IMR-90 (cell line): ENCODE results near the gene MAMLD1. TPM values are rescaled to one million over a fixed set of nuclear protein-coding genes. Genes with fewer than 3 reads are reported as not detected.
"Not testable (repeated sequence)": the region's sequence is repeated elsewhere in the genome, so short reads cannot be mapped to it uniquely, and the experiment has no call there.

Experiments used
- ATAC-seq: fragments of 200-7000 bp; cut with Tn5 transposase; 2 replicates; pipeline ENCODE4 v1.9.1; 2020; ENCODE audit warnings: low read depth, mild to moderate bottlenecking, moderate library complexity
- BruUV-seq: library from RNA; stranded (reverse); fragments of 400-500 nt; replicated peaks from 2 replicates; lab custom pipeline; 2021; lab: Mats Ljungman, UMichigan
- CTCF ChIA-PET: fragments of 300-600 bp; formaldehyde crosslinking; extraction: SDS; loops from one replicate; lab custom pipeline; 2021; ENCODE audit warnings: antibody characterized with exemption; lab: Yijun Ruan, JAX
- POLR2A ChIA-PET: fragments of 300-600 bp; sonication (Branson Sonifier 250); formaldehyde crosslinking; loops from one replicate; lab custom pipeline; 2022; ENCODE audit warnings: antibody characterized with exemption; ENCODE audit not compliant: unreplicated experiment; lab: Charles Lee
- DNase-seq: peaks from one replicate; pipeline ENCODE4 v3.0.0; 2013
- H2AFZ ChIP-seq: replicated peaks from 2 replicates; pipeline ENCODE3; 2013; ENCODE audit warnings: low read length, mild to moderate bottlenecking; ENCODE audit not compliant: poor library complexity
- H2AK5ac ChIP-seq: 2 replicates; pipeline ENCODE4 v1.6.1; 2013; ENCODE audit warnings: low read depth, low read length, inconsistent platforms
- H2AK9ac ChIP-seq: replicated peaks from 2 replicates; pipeline ENCODE3; 2013; ENCODE audit warnings: mild to moderate bottlenecking, low read depth, low read length, moderate library complexity; ENCODE audit not compliant: poor library complexity
- H2BK120ac ChIP-seq: 2 replicates; pipeline ENCODE4 v1.6.1; 2013; ENCODE audit warnings: low read depth, low read length, inconsistent platforms
- H2BK15ac ChIP-seq: 3 replicates; pipeline ENCODE4 v1.6.1; 2013; ENCODE audit warnings: low read depth, low read length, inconsistent platforms
- H2BK20ac ChIP-seq: 2 replicates; pipeline ENCODE4 v1.6.1; 2013; ENCODE audit warnings: low read depth, mild to moderate bottlenecking, inconsistent platforms, low read length, moderate library complexity
- H2BK5ac ChIP-seq: 2 replicates; pipeline ENCODE4 v1.6.1; 2013; ENCODE audit warnings: mild to moderate bottlenecking, low read depth, low read length, inconsistent platforms; ENCODE audit not compliant: poor library complexity, severe bottlenecking
- H3K14ac ChIP-seq: replicated peaks from 2 replicates; pipeline ENCODE4 v1.6.1; 2013; ENCODE audit warnings: low read depth, low read length, inconsistent platforms
- H3K18ac ChIP-seq: 2 replicates; pipeline ENCODE4 v1.6.1; 2013; ENCODE audit warnings: low read depth, low read length, control low read depth
- H3K23ac ChIP-seq: 2 replicates; pipeline ENCODE4 v1.6.1; 2013; ENCODE audit warnings: low read depth, low read length, inconsistent platforms
- H3K27ac ChIP-seq: 2 replicates; pipeline ENCODE4 v1.5.1; 2013; ENCODE audit warnings: mild to moderate bottlenecking, control low read depth, low read length; ENCODE audit not compliant: insufficient read depth
- H3K27me3 ChIP-seq: 2 replicates; pipeline ENCODE4 v1.6.1; 2013; ENCODE audit warnings: low read length; ENCODE audit not compliant: control insufficient read depth, insufficient read depth
- H3K36me3 ChIP-seq: 2 replicates; pipeline ENCODE4 v1.6.1; 2013; ENCODE audit warnings: low read length, mixed read lengths; ENCODE audit not compliant: control insufficient read depth, insufficient read depth
- H3K4ac ChIP-seq: 2 replicates; pipeline ENCODE4 v1.6.1; 2013; ENCODE audit warnings: low read depth, low read length, inconsistent platforms
- H3K4me1 ChIP-seq: 2 replicates; pipeline ENCODE4 v1.6.1; 2013; ENCODE audit warnings: low read length, mixed read lengths; ENCODE audit not compliant: control insufficient read depth, insufficient read depth
- H3K4me2 ChIP-seq: 2 replicates; pipeline ENCODE4 v1.6.1; 2013; ENCODE audit warnings: low read depth, mild to moderate bottlenecking, control low read depth, low read length, moderate library complexity
- H3K4me3 ChIP-seq: 2 replicates; pipeline ENCODE4 v1.5.1; 2013; ENCODE audit warnings: low read depth, mild to moderate bottlenecking, control low read depth, low read length, moderate library complexity; ENCODE audit not compliant: insufficient read depth
- H3K56ac ChIP-seq: 2 replicates; pipeline ENCODE4 v1.6.1; 2013; ENCODE audit warnings: low read length, inconsistent platforms; ENCODE audit not compliant: insufficient read depth; ENCODE audit errors: extremely low read depth
- H3K79me1 ChIP-seq, 2 experiments: 2 replicates each; pipeline ENCODE4 v1.6.1; 2013; ENCODE audit warnings: low read length in 2 of 2, inconsistent platforms in 1 of 2, low read depth in 1 of 2
- H3K9ac ChIP-seq: 2 replicates; pipeline ENCODE4 v1.6.1; 2013; ENCODE audit warnings: low read depth, low read length, control low read depth
- H3K9me1 ChIP-seq: 2 replicates; pipeline ENCODE4 v1.6.1; 2013; ENCODE audit warnings: low read length, inconsistent platforms; ENCODE audit not compliant: insufficient read depth
- H3K9me3 ChIP-seq: 2 replicates; pipeline ENCODE4 v1.6.1; 2013; ENCODE audit warnings: low read length; ENCODE audit not compliant: control insufficient read depth, insufficient read depth
- H4K20me1 ChIP-seq: 2 replicates; pipeline ENCODE4 v1.6.1; 2013; ENCODE audit warnings: low read length, inconsistent platforms; ENCODE audit not compliant: insufficient read depth
- H4K5ac ChIP-seq: 2 replicates; pipeline ENCODE4 v1.6.1; 2013; ENCODE audit warnings: mild to moderate bottlenecking, low read depth, low read length, control low read depth
- H4K8ac ChIP-seq, 2 experiments: 2 replicates each; pipeline ENCODE4 v1.6.1; 2013; ENCODE audit warnings: low read depth in 2 of 2, low read length in 2 of 2, control low read depth in 1 of 2, inconsistent platforms in 1 of 2
- H4K91ac ChIP-seq: 2 replicates; pipeline ENCODE4 v1.6.1; 2013; ENCODE audit warnings: low read depth, low read length, inconsistent platforms; ENCODE audit not compliant: insufficient read depth
- CHD1 ChIP-seq: IDR thresholded peaks from 2 replicates; pipeline ENCODE4 v1.6.1; 2012; ENCODE audit warnings: low read depth, low read length, improper control_type of control experiment
- FOS ChIP-seq: fragments of 150-350 bp; IDR thresholded peaks from 2 replicates; pipeline ENCODE4 v1.6.1; 2016; ENCODE audit warnings: low read depth, low read length
- MXI1 ChIP-seq: IDR thresholded peaks from 2 replicates; pipeline ENCODE4 v1.6.1; 2012; ENCODE audit warnings: low read depth, mild to moderate bottlenecking, low read length, moderate library complexity, borderline replicate concordance
- WGBS, 2 experiments: methylation state at CpG; one replicate each; pipeline versions ENCODE4 v1.1.5 to v1.1.7; 2013; ENCODE audit warnings: missing lambda C conversion rate in 2 of 2; ENCODE audit not compliant: insufficient read length in 1 of 2; ENCODE audit errors: extremely low coverage in 2 of 2; 5-methylcytosine and 5-hydroxymethylcytosine counted together
- dilution Hi-C: fragments of 300-500 bp; cut with HindIII; formaldehyde crosslinking; loops from one replicate; pipeline ENCODE4 v1.14.3; 2018; ENCODE audit warnings: low sequenced_read_pairs; ENCODE audit not compliant: unreplicated experiment
- in situ Hi-C: fragments of 300-500 bp; cut with MboI; formaldehyde crosslinking; loops from 3 replicates; pipeline ENCODE4 v1.14.3; 2019; ENCODE audit warnings: low sequenced_read_pairs, inconsistent platforms, mixed read lengths
- intact Hi-C: fragments of 100-400 bp; cut with micrococcal nuclease; formaldehyde crosslinking; loops from 2 replicates; pipeline ENCODE4 v1.10.0; 2022
- polyA plus RNA-seq, 3 experiments: library from polyadenylated mRNA; depleted of rRNA; stranded (reverse); fragments of >200 nt; gene quantifications; 2 replicates each; pipeline ENCODE4 v1.2.3, GENCODE V29; 2012; ENCODE audit warnings: low replicate concordance in 1 of 3
- total RNA-seq: library from RNA; depleted of rRNA; stranded (reverse); fragments of >200 nt; gene quantifications from 2 replicates; pipeline ENCODE4 v1.2.3, GENCODE V29; 2012

MAMLD1 gene
- total and polyA plus RNA-seq, 2 of the 4 experiments (the other 2 are of a cell fraction), result 1.4 to 11.0 TPM

DNA sequence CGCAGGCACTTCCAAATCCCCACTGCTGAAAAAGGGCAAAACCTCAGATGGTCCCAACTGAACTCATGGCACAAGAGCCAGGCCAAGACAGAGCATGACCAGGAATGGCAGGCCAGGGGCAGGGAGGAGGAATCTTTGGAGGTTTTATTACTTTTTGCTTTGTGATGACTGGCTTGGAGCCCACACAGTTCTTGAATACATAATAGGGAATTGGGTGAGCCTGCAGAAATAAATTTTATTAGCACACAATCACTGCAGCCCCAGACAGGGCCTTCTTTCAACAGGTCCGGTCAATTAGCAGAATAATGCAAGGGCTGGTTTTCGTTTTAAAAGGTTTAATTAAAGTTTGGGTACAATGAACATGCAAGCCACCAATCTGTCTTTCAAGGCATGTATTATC lies 23.4 kb upstream of the MAMLD1 start:
- H3K56ac ChIP-seq, result no peak overlapping the region
- no peak overlapping the region for H3K14ac ChIP-seq
- no peaks in the 10 kb centered on the region for H3K36me3 ChIP-seq
- H2BK5ac ChIP-seq, result no peak overlapping the region
- H3K9me1 ChIP-seq, result peaks cover 3% of the 10 kb centered on the region; the same call in 1 of the 2 replicates
- no peak overlapping the region for H2AK5ac ChIP-seq
- H2BK15ac ChIP-seq, result no peak overlapping the region
- no peak overlapping the region for H4K5ac ChIP-seq
- DNase-seq, result no peak
- no peak overlapping the region for H2BK20ac ChIP-seq
- H3K9me3 ChIP-seq, result no peaks in the 10 kb centered on the region
- CTCF ChIA-PET, result no interaction called here
- H4K91ac ChIP-seq, result no peak overlapping the region
- no peak overlapping the region for H2AK9ac ChIP-seq
- in situ Hi-C loops, result no loop called here
- H4K8ac ChIP-seq, result no peak overlapping the region
- H3K18ac ChIP-seq, result no peak overlapping the region
- no peak for ATAC-seq
- H2AFZ ChIP-seq, result no peak overlapping the region
- POLR2A ChIA-PET, result no interaction called here
- no peaks in the 10 kb centered on the region for H4K20me1 ChIP-seq
- H2BK120ac ChIP-seq, result no peak overlapping the region
- H3K79me1 ChIP-seq, result no peaks in the 10 kb centered on the region
- H3K4ac ChIP-seq, result no peak overlapping the region
- H3K27me3 ChIP-seq, result peaks cover 5% of the 10 kb centered on the region; the same call in 1 of the 2 replicates
- H3K4me2 ChIP-seq, result no peak overlapping the region
- intact Hi-C loops, result no loop called here
- no TSS peak for BruUV-seq
- no peak overlapping the region for H3K9ac ChIP-seq
- TF ChIP-seq CHD1 (no peak), MXI1 (no peak), FOS (no peak)
- H3K27ac ChIP-seq, result no peak overlapping the region
- H3K4me3 ChIP-seq, result no peak overlapping the region
- dilution Hi-C loops, result no loop called here
- H3K4me1 ChIP-seq, result no peaks in the 10 kb centered on the region
- no CpG with 5 or more reads among the region's 3 CpGs for WGBS, 2 experiments
- H3K23ac ChIP-seq, result no peak overlapping the region

DNA sequence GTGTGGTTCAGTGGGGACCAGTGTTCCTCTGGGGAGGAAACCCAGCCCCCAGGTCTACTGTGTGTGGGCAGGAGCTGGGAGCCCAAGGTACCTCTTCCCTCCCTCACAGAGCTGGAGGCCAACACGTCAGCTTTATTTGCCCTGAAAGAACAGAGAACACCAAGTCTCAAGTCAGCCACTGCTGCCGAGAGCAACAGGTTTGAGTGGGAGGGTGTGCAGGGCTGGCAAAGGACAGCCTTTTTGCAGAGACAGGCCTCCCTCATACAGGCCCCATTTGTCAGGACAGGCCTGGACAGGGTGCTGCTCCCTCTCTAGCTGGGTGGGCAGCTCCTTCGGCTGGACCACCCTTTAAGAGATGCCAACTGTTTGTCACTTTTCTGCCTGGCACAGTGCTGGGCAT lies 22.8 kb upstream of the MAMLD1 start:
- H3K14ac ChIP-seq, H3K9ac ChIP-seq, H3K56ac ChIP-seq, H2BK15ac ChIP-seq, H4K5ac ChIP-seq, H3K9me1 ChIP-seq, H3K23ac ChIP-seq, H3K4ac ChIP-seq, dilution Hi-C loops, H2BK5ac ChIP-seq, POLR2A ChIA-PET, H4K20me1 ChIP-seq, H2AK9ac ChIP-seq, H3K4me1 ChIP-seq, H3K27me3 ChIP-seq, H4K91ac ChIP-seq, H3K4me3 ChIP-seq, H2BK120ac ChIP-seq, in situ Hi-C loops, DNase-seq, H3K9me3 ChIP-seq, H2AK5ac ChIP-seq, BruUV-seq, H4K8ac ChIP-seq, ATAC-seq, H3K18ac ChIP-seq, H2AFZ ChIP-seq, H2BK20ac ChIP-seq, H3K27ac ChIP-seq, intact Hi-C loops, H3K4me2 ChIP-seq, H3K79me1 ChIP-seq, H3K36me3 ChIP-seq, CTCF ChIA-PET: not testable (repeated sequence)
- WGBS, 2 experiments, result no CpG with 5 or more reads among the region's 3 CpGs
